ENCODE results near the gene ELAVL3. TPM values are rescaled to one million over a fixed set of nuclear protein-coding genes. Genes with fewer than 3 reads are reported as not detected.

ELAVL3 gene
- total RNA-seq, 1 experiment from 2014 or later: 1.2 TPM

- no peak overlapping the region for H4K91ac ChIP-seq (ENCODE audit: insufficient read length, low read depth, low read length)
- H2AFZ ChIP-seq (ENCODE audit: low read length): no peak overlapping the region
- no peak overlapping the region for H3K56ac ChIP-seq (ENCODE audit: insufficient read length, low read depth, low read length)
- H2BK12ac ChIP-seq (ENCODE audit: insufficient read length, low read depth, low read length): no peak overlapping the region
- H2BK15ac ChIP-seq (ENCODE audit: low read depth, low read length): no peak overlapping the region
- H3K79me1 ChIP-seq (ENCODE audit: insufficient read depth, low read depth, low read length, poor library complexity, severe bottlenecking): no peaks in the 10 kb centered on the region
- no CpG with 5 or more reads among the region's 19 CpGs for WGBS (ENCODE audit: extremely low coverage, insufficient read length, low lambda C conversion rate)
- Mint-ChIP-seq H3K9me3 (peaks cover 0 to 4% of the 10 kb centered on the region in 2 experiments; a peak in 3 of 5 replicates), H3K4me3 (peak overlapping the region; percentile 54 to 68; a peak in 4 of 5 replicates), H3K27ac (no peak overlapping the region; a peak in 1 of 7 replicates), H3K27me3 (ENCODE audit: low read depth) (peaks cover 43% of the 10 kb centered on the region), H3K4me1 (peaks cover 4 to 18% of the 10 kb centered on the region in 2 experiments; a peak in 3 of 4 replicates), H3K36me3 (ENCODE audit: insufficient read depth in 1 of 3, low read depth in 3 of 3) (no peaks in the 10 kb centered on the region; a peak in 1 of 7 replicates)
- peak overlapping the region; percentile 36 for H3K4me2 ChIP-seq (ENCODE audit: insufficient read depth, insufficient read length, low read length)
- H3K14ac ChIP-seq (ENCODE audit: insufficient read depth, low read length): no peak overlapping the region
- H3K27ac ChIP-seq (ENCODE audit: insufficient read length, low read depth, low read length): no peak overlapping the region
- no peaks in the 10 kb centered on the region for H3K9me3 ChIP-seq (ENCODE audit: control insufficient read depth, low read depth, low read length)
- no peak overlapping the region for H2BK20ac ChIP-seq (ENCODE audit: low read depth, low read length, poor library complexity, severe bottlenecking)
- H3K4ac ChIP-seq (ENCODE audit: low read depth, low read length): no peak overlapping the region
- no peak overlapping the region for H2BK5ac ChIP-seq (ENCODE audit: insufficient read length, low read length)
- H2AK5ac ChIP-seq (ENCODE audit: insufficient read length, low read length): no peak overlapping the region
- TF ChIP-seq CTCF (conservative IDR thresholded peaks at IDR 0.05): no peak
- no peak overlapping the region for H3K18ac ChIP-seq (ENCODE audit: insufficient read length, low read depth, low read length)
- no peak overlapping the region for H3K23ac ChIP-seq (ENCODE audit: insufficient read length, low read depth, low read length)
- H3K27me3 ChIP-seq (ENCODE audit: insufficient read depth, low read length): peaks cover 12% of the 10 kb centered on the region
- H3K23me2 ChIP-seq (ENCODE audit: insufficient read length, low read depth, low read length, poor library complexity, severe bottlenecking): peaks cover 7% of the 10 kb centered on the region
- no peak overlapping the region for H4K8ac ChIP-seq (replicated peaks; ENCODE audit: insufficient read length, low read depth, low read length)
- no peak for DNase-seq
- no peaks in the 10 kb centered on the region for H3K4me1 ChIP-seq (ENCODE audit: insufficient read depth, low read length)
- no peak overlapping the region for H4K5ac ChIP-seq (ENCODE audit: insufficient read length, low read depth, low read length)
- H3T11ph ChIP-seq (ENCODE audit: low read length): no peak overlapping the region
- no peaks in the 10 kb centered on the region for H3K79me2 ChIP-seq (ENCODE audit: insufficient read depth, low read length)
- H2BK120ac ChIP-seq (ENCODE audit: low read depth, low read length, poor library complexity, severe bottlenecking): no peak overlapping the region
- no peaks in the 10 kb centered on the region for H4K20me1 ChIP-seq (ENCODE audit: control insufficient read depth, insufficient read depth, insufficient read length)
- no peak overlapping the region for H3K9ac ChIP-seq (ENCODE audit: extremely low read depth, insufficient read length, low read length)
Measured at GRCh38 chr19:11478167-11479089, 2.4 kb downstream of the ELAVL3 start.
